ENCODE results near the gene BAZ2B. TPM values are rescaled to one million over a fixed set of nuclear protein-coding genes. Genes with fewer than 3 reads are reported as not detected.
A peak's percentile ranks its signal among the peaks of the same experiment; 100 is the strongest.

BAZ2B gene
- total and polyA plus RNA-seq, 3 experiments from 2014 or later = 13.3 to 27.0 (median 15.7) TPM

DNA sequence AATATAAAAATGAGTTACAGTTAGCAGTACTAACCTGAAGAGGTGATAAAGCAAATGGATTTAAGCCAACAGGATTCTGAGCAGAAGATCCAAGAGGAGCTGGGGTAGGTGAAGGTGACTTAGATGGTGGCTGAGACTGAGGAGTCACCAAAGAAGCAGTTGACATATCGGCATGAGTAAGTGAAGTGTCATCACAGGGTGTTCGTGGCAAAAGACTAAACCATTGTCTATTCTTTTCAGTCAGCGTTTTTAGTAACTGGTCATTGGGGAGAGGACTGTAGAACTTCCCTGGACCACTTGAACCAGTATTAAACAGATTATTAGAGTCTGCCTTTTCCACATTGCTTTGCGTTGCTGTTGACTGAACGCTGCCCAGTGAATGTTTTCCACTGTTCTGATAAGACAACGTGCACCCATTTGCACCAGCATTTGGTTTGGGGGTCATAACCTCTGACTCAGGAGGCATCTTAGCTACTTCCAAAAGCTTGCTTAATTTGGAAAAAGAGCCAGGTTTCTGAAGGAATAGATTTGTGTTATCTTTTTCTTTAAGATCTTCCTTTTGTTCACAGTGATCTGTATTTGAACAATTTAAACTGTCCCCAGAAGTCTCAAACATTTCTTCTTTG is 266.6 kb downstream of the BAZ2B start:
- Mint-ChIP-seq H3K4me1 (no peaks in the 10 kb centered on the region), H3K9me3 (no peaks in the 10 kb centered on the region), H3K4me3 (no peak overlapping the region), H3K27ac (no peak overlapping the region), H3K36me3 (peaks cover 5 to 52% (median 24%) of the 10 kb centered on the region in 3 donors), H3K27me3 (no peaks in the 10 kb centered on the region)
- POLR2A ChIA-PET = no interaction called here
- Histone ChIP-seq H3K9me3 (ENCODE audit: low read length) (no peaks in the 10 kb centered on the region), H3K27me3 (ENCODE audit: insufficient read depth, low read length, poor library complexity, severe bottlenecking) (no peaks in the 10 kb centered on the region), H3K4me3 (ENCODE audit: low read length) (no peak overlapping the region), H3K36me3 (ENCODE audit: insufficient read depth, low read length) (no peaks in the 10 kb centered on the region), H3K4me1 (ENCODE audit: insufficient read depth, low read length) (no peaks in the 10 kb centered on the region), H3K27ac (ENCODE audit: low read depth, low read length) (no peak overlapping the region)
- CTCF ChIA-PET = no interaction called here
- no peak for DNase-seq

DNA sequence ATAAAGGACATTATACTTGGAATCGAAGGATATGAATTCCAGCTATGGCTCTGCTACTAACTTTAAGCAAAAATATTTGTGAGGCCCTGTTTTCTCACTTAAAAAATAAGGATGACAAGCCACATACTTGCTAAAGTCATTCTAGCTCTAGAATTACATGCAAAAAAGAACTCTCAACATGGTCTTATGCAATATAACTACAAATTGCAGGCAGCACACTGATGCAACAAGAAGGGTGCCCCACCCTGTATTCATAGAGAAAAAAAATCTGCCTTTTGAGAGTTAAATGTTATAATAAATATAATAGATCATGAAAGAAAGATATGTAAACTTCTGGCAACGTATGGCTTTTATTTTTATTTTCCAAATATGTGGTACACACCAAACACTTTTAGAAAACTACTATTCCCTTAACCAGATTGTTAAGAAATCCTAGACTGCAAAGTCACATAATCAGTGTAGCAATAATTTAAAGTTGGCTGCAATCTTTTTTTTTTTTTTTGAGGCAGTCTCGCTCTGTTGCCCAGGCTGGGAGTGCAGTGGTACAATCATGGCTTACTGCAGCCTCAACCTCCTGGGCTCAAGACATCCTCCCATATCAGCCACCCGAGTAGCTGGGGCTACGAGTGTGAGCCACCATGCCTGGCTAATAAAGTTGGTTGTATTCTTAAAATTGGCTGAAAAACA is 289.6 kb downstream of the BAZ2B start:
- Mint-ChIP-seq H3K27me3 (no peaks in the 10 kb centered on the region), H3K9me3 (no peaks in the 10 kb centered on the region), H3K27ac (peak overlapping the region in 1 of 8 donors; percentile 33), H3K4me1 (no peaks in the 10 kb centered on the region), H3K36me3 (peaks cover 13 to 56% (median 24%) of the 10 kb centered on the region in 3 donors), H3K4me3 (no peak overlapping the region)
- Histone ChIP-seq H3K4me1 (ENCODE audit: insufficient read depth, low read length) (no peaks in the 10 kb centered on the region), H3K4me3 (ENCODE audit: low read length) (no peak overlapping the region), H3K27me3 (ENCODE audit: insufficient read depth, low read length, poor library complexity, severe bottlenecking) (no peaks in the 10 kb centered on the region), H3K27ac (ENCODE audit: low read depth, low read length) (no peak overlapping the region), H3K36me3 (ENCODE audit: insufficient read depth, low read length) (peaks cover 4% of the 10 kb centered on the region), H3K9me3 (ENCODE audit: low read length) (no peaks in the 10 kb centered on the region)
- ChIA-PET CTCF (no interaction called here), POLR2A (no interaction called here)
- DNase-seq = no peak

DNA sequence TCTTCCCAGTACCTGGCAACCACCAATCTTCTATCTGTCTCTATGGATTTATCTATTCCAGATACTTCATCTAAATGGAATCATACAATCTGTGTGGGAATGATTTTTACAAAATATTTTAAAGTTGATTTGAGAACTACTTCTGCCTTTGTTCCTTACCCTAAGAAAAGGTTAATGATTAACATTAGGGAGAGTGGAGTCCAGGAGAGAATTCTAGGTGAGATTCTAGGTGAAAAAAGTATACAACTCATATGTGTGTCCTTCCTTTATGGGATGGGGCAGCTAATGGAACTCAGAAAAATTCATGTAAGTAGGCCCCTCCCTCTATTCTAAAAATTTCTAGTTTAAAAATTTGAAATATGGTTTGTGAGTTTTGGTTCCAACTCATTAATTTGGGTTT is 293.9 kb downstream of the BAZ2B start:
- Histone ChIP-seq H3K27me3 (ENCODE audit: insufficient read depth, low read length, poor library complexity, severe bottlenecking) (no peaks in the 10 kb centered on the region), H3K9me3 (ENCODE audit: low read length) (no peaks in the 10 kb centered on the region), H3K4me3 (ENCODE audit: low read length) (no peak overlapping the region), H3K4me1 (ENCODE audit: insufficient read depth, low read length) (no peaks in the 10 kb centered on the region), H3K27ac (ENCODE audit: low read depth, low read length) (no peak overlapping the region), H3K36me3 (ENCODE audit: insufficient read depth, low read length) (no peaks in the 10 kb centered on the region)
- H3K4me3 Mint-ChIP-seq = no peak overlapping the region
- CTCF ChIA-PET = no interaction called here
- H3K4me1 Mint-ChIP-seq = no peaks in the 10 kb centered on the region
- POLR2A ChIA-PET = no interaction called here
- no peaks in the 10 kb centered on the region for H3K9me3 Mint-ChIP-seq
- H3K27ac Mint-ChIP-seq = peak overlapping the region in 2 of 8 donors; percentile 17 to 46
- peaks cover 0 to 1% of the 10 kb centered on the region in 2 donors for H3K27me3 Mint-ChIP-seq
- DNase-seq = no peak
- H3K36me3 Mint-ChIP-seq = peaks cover 10 to 55% (median 24%) of the 10 kb centered on the region in 3 donors

DNA sequence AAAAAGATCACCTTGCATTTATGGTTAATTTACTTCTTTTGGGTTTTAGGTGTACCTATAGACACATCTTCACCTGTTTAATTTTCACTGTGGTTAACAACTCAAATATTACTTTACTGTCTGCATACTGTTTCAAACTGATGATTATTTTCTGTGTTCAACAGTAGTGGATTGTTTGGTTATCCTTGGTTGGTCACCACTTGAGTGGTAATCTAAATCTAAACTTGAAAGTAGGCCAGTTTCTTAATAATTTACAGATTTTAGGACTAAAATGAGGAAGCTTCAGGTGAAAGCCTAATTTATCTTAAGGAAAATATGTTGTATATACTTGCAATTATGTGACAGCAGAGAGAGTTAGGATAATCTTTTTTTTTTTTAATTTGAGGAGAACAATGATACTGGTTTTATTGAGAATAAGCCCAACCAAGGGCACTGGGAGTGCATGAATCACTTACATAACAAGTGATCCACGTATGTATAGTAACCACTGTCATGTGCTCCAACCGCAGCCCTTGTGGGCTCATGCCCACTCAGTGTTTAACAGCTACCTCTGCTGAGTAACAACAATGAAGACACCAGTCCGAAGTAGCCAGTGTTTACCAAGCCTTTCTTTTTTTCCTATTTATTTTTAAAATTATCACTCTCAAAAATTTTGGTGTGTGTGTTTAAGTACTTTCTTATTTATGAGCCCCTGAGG is 298.8 kb downstream of the BAZ2B start:
- CTCF ChIA-PET = no interaction called here
- no peak for DNase-seq
- Histone ChIP-seq H3K9me3 (ENCODE audit: low read length) (no peaks in the 10 kb centered on the region), H3K4me3 (ENCODE audit: low read length) (no peak overlapping the region), H3K4me1 (ENCODE audit: insufficient read depth, low read length) (no peaks in the 10 kb centered on the region), H3K36me3 (ENCODE audit: insufficient read depth, low read length) (no peaks in the 10 kb centered on the region), H3K27ac (ENCODE audit: low read depth, low read length) (no peak overlapping the region), H3K27me3 (ENCODE audit: insufficient read depth, low read length, poor library complexity, severe bottlenecking) (no peaks in the 10 kb centered on the region)
- peaks cover 0 to 1% of the 10 kb centered on the region in 2 donors for H3K27me3 Mint-ChIP-seq
- no peak overlapping the region for H3K4me3 Mint-ChIP-seq
- peaks cover 0 to 2% (median 0%) of the 10 kb centered on the region in 5 donors for H3K9me3 Mint-ChIP-seq
- POLR2A ChIA-PET = no interaction called here
- no peaks in the 10 kb centered on the region for H3K4me1 Mint-ChIP-seq
- peaks cover 24 to 54% (median 41%) of the 10 kb centered on the region in 3 donors for H3K36me3 Mint-ChIP-seq
- peak overlapping the region in 1 of 8 donors; percentile 17 for H3K27ac Mint-ChIP-seq

DNA sequence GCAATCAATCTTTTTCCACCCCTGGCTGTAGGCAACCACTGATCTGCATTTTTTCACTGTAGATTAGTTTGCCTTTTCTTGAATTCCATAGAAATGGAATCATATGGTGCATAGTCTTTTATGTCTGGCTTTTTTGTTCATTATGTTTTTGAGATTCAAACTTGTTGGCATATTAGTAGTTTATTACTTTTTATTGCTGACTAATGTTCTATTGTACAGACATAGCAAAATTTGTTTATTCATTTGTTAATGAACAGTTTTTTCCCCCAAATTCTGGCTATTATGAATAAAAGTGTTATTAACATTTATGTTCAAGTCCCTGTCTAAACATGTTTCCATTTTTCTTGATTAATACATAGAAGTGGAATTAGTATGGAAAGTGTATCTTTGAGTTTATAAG is 308.4 kb downstream of the BAZ2B start:
- no peaks in the 10 kb centered on the region for H3K4me1 Mint-ChIP-seq
- peaks cover 3 to 38% of the 10 kb centered on the region in 2 donors for H3K27me3 Mint-ChIP-seq
- H3K27me3 ChIP-seq (ENCODE audit: insufficient read depth, low read length, poor library complexity, severe bottlenecking) = no peaks in the 10 kb centered on the region

DNA sequence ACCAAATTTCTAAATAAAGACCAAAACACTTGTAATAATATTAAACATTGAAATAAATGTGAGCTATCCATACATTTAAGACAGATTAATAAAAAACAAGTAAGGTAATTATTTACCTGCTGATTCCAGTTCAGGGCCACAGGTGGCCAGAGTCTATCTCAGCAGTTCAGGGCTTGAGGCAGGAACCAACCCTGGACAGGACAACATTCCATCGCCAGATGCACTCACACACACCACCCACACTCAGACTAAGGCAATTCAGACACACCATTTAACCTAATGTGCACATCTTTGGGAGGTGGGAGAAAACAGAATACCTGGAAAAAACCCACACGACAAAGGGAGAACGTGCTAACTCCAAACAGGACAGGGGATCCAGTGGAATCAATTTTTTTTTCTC is 315.8 kb downstream of the BAZ2B start:
- Mint-ChIP-seq H3K4me1 (no peaks in the 10 kb centered on the region), H3K27ac (no peak overlapping the region), H3K27me3 (peaks cover 8 to 58% of the 10 kb centered on the region in 2 donors), H3K36me3 (peaks cover 0 to 19% (median 2%) of the 10 kb centered on the region in 3 donors), H3K9me3 (peaks cover 0 to 6% (median 4%) of the 10 kb centered on the region in 5 donors), H3K4me3 (no peak overlapping the region)
- H3K27ac ChIP-seq (ENCODE audit: low read depth, low read length) = no peak overlapping the region
- H3K36me3 ChIP-seq (ENCODE audit: insufficient read depth, low read length) = no peaks in the 10 kb centered on the region
- H3K4me1 ChIP-seq (ENCODE audit: insufficient read depth, low read length) = no peaks in the 10 kb centered on the region
- H3K27me3 ChIP-seq (ENCODE audit: insufficient read depth, low read length, poor library complexity, severe bottlenecking) = no peaks in the 10 kb centered on the region
- no peak for DNase-seq
- H3K4me3 ChIP-seq (ENCODE audit: low read length) = no peak overlapping the region
- CTCF ChIA-PET = no interaction called here
- POLR2A ChIA-PET = no interaction called here
- no peaks in the 10 kb centered on the region for H3K9me3 ChIP-seq (ENCODE audit: low read length)

More for the DNA sequence above, 308.4 kb downstream of the BAZ2B start:
- CTCF ChIA-PET = no interaction called here
- no peak overlapping the region for H3K27ac Mint-ChIP-seq
- no peaks in the 10 kb centered on the region for H3K36me3 ChIP-seq (ENCODE audit: insufficient read depth, low read length)
- H3K4me3 Mint-ChIP-seq = no peak overlapping the region
- H3K27ac ChIP-seq (ENCODE audit: low read depth, low read length) = no peak overlapping the region
- no peaks in the 10 kb centered on the region for H3K4me1 ChIP-seq (ENCODE audit: insufficient read depth, low read length)
- H3K9me3 ChIP-seq (ENCODE audit: low read length) = no peaks in the 10 kb centered on the region
- H3K4me3 ChIP-seq (ENCODE audit: low read length) = no peak overlapping the region
- POLR2A ChIA-PET = no interaction called here
- H3K9me3 Mint-ChIP-seq = peaks cover 0 to 6% (median 4%) of the 10 kb centered on the region in 5 donors
- peaks cover 0 to 14% (median 2%) of the 10 kb centered on the region in 3 donors for H3K36me3 Mint-ChIP-seq
- DNase-seq = no peak

DNA sequence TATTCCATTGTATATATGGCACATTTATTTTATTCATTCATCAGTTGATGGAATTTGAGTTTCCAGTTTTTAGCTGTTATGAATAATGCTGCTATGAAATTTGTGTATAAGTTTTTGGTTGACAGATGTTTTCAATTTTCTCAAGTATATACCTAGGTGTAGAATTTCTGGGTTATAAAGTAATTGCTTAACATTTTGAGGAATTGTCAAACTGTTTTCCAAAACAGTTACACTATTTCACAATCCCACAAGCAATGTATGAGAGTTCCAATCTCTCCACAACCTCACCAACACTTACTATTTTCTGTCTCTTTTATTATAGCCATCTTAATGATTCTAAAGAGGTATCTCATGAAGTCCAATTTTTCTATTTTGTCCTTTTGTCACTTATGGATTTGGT is 317.4 kb downstream of the BAZ2B start:
- no peak overlapping the region for H3K4me3 Mint-ChIP-seq
- H3K9me3 ChIP-seq (ENCODE audit: low read length) = no peaks in the 10 kb centered on the region
- no peak overlapping the region for H3K4me3 ChIP-seq (ENCODE audit: low read length)
- no peaks in the 10 kb centered on the region for H3K4me1 ChIP-seq (ENCODE audit: insufficient read depth, low read length)
- H3K9me3 Mint-ChIP-seq = peaks cover 0 to 5% (median under 1%) of the 10 kb centered on the region in 5 donors
- no peaks in the 10 kb centered on the region for H3K4me1 Mint-ChIP-seq
- H3K27me3 ChIP-seq (ENCODE audit: insufficient read depth, low read length, poor library complexity, severe bottlenecking) = no peaks in the 10 kb centered on the region
- DNase-seq = no peak
- H3K27ac ChIP-seq (ENCODE audit: low read depth, low read length) = no peak overlapping the region
- H3K36me3 ChIP-seq (ENCODE audit: insufficient read depth, low read length) = no peaks in the 10 kb centered on the region
- H3K27me3 Mint-ChIP-seq = peaks cover 11 to 46% of the 10 kb centered on the region in 2 donors
- H3K36me3 Mint-ChIP-seq = peaks cover 0 to 11% (median 0%) of the 10 kb centered on the region in 3 donors
- H3K27ac Mint-ChIP-seq = no peak overlapping the region
- CTCF ChIA-PET = no interaction called here
- POLR2A ChIA-PET = no interaction called here

DNA sequence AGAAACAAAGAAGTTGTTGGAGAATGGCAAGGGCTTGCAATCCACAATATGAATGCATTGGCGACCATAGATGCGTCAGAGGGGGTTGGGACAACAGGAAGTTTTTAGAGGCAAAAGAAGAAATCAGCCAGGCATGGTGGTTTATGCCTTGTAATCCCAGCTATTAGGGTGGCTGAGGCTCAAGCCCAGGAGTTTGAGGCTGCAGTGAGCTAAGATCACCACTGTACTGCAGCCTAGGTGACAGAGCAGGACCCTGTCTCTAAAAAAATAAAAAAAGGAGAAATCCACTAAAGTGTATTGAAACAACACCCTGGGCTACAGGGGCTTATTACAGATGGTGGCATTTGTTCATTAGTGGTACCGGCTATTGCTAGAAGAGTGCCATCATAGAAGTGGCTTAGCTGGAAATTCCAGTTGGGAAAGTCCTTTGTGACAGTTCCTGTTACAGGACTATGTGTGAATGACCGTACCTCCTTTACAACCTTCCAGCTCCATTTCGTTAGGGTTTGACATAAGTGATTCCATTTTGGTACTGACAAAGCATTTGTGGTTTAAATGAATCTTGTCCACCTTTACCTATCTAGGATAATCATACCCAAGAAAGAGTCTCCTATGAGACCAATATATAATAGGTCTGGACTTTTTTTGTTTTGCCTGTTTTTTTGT is 319.2 kb downstream of the BAZ2B start:
- H3K9me3 ChIP-seq (ENCODE audit: low read length) = no peaks in the 10 kb centered on the region
- H3K9me3 Mint-ChIP-seq = no peaks in the 10 kb centered on the region
- H3K27ac Mint-ChIP-seq = no peak overlapping the region
- no peak overlapping the region for H3K27ac ChIP-seq (ENCODE audit: low read depth, low read length)
- no peak overlapping the region for H3K4me3 Mint-ChIP-seq
- H3K27me3 ChIP-seq (ENCODE audit: insufficient read depth, low read length, poor library complexity, severe bottlenecking) = no peaks in the 10 kb centered on the region
- H3K36me3 ChIP-seq (ENCODE audit: insufficient read depth, low read length) = no peaks in the 10 kb centered on the region
- H3K27me3 Mint-ChIP-seq = peaks cover 9 to 34% of the 10 kb centered on the region in 2 donors
- H3K4me1 ChIP-seq (ENCODE audit: insufficient read depth, low read length) = no peaks in the 10 kb centered on the region
- no peak for DNase-seq
- no peaks in the 10 kb centered on the region for H3K4me1 Mint-ChIP-seq
- ChIA-PET CTCF (no interaction called here), POLR2A (interaction anchor here (1.3 kb wide), 1 partner anchor 10 kb away, joined by 3 read pairs; no protein-coding TSS in a partner anchor)
- peaks cover 0 to 5% (median 0%) of the 10 kb centered on the region in 3 donors for H3K36me3 Mint-ChIP-seq
- H3K4me3 ChIP-seq (ENCODE audit: low read length) = no peak overlapping the region

All from CD8-positive, alpha-beta memory T cell (primary cell).